GM18498 (cell line): ENCODE measurements around the gene PLEKHG3.
"Not testable (repeated sequence)": the region's sequence is repeated elsewhere in the genome, so short reads cannot be mapped to it uniquely, and the experiment has no call there.

ENCODE experiments used
- ATAC-seq: cut with Tn5 transposase; IDR thresholded peaks from one replicate; pipeline ENCODE4 v1.9.1; 2021; ENCODE audit warnings: mild to moderate bottlenecking, moderate library complexity; ENCODE audit not compliant: unreplicated experiment

Gene PLEKHG3

DNA sequence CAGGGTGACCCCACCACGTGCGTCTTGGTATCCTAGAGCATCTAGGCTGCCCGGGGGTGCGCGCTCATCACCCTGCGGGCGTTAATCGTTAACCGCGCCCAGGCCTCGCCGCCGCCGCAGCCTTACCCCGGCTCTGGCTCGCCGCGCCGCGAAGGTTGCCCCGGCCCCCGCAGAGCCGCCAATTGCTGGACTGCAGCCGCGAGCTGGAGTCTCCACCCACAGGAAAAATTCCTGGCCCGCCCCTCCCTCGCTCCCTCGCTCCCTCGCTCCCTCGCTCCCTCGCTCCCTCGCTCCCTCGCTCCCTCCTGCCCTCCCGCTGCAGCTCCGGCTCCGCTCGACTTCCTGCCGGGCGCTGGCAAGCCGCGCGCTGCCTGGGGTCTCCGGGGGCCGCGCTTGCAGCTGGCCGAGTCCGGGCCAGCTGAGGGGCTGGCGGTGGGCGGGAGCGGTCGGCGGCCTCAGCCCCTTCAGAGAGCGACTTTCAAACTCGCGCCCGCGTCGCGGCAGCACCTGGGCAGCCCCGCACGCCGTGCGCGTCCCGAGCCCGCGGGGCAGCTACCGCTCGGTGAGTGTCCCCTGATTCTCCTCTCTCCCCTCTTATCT is at the start of gene PLEKHG3:
Gene PLEKHG3, plus strand, starts transcription at position 282 of the 600 bp plus-strand sequence. CDS start 23,208 bp downstream, outside the sequence.
- ATAC-seq = no peak

DNA sequence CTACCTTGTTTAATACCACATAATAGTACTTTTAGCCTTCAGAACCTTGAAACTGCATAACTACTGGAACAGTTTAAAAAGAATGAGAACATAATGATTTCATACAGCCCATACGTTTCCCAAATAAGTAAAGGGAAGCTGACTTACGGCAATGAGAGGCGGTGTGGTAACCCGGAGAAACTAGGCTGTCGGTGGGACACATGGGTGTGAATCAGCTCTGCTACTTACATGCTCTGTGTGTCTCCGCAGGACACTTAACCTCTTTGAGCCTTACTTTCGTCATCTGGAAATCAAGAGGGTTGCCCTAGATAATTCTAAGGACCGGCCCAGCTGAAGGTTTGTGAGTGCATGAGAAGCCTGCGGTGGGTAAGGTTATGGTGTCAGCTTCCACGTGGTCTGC is 49.3 kb upstream of the PLEKHG3 start:
- no peak for ATAC-seq

DNA sequence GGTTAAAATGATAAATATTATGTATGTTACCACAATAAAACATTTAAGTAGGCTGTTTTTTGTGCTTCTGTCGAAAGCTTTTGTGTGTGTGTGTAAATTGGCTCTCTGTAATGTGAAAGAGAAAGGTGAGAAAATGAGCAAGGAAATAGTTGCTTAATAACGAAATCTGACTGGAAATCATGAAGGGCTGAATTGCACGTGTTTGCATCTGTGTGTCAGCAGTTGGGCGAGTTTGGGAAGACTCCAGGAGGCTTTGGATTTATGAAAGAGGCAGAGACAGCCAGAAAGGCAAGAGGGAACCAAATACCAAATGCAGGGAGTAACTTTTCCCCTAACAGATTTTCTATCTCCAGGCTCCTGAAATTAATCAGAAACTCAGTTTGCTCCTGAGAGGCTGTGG is 47.2 kb upstream of the PLEKHG3 start:
- ATAC-seq = no peak

DNA sequence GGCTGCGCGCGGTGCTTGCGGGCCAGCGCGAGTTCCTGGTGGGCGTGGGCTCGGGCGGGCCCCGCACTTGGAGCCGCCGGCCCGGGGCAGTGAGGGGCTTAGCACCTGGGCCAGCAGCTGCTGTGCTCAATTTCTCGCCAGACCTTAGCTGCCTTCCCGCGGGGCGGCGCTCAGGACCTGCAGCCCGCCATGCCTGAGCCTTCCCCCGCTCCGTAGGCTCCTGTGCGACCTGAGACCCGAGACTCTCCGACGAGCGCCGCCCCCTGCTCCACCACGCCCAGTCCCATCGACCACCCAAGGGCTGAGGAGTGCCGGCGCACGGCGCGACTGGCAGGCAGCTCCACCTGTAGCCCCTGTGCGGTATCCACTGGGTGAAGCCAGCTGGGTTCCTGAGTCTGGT is 46.0 kb upstream of the PLEKHG3 start:
- ATAC-seq = no peak

- ATAC-seq = not testable (repeated sequence)
Observed at GRCh38 chr14:64658700-64659264, 45.4 kb upstream of the PLEKHG3 start.

GRCh38 chr14:64659366-64659765 is 44.9 kb upstream of the PLEKHG3 start:
- no peak for ATAC-seq

- no peak for ATAC-seq
Observed at GRCh38 chr14:64663174-64663573, 41.0 kb upstream of the PLEKHG3 start.

GRCh38 chr14:64671591-64671990 is 32.6 kb upstream of the PLEKHG3 start:
- no peak for ATAC-seq

GRCh38 chr14:64673316-64673715 is 30.9 kb upstream of the PLEKHG3 start:
- no peak for ATAC-seq

- ATAC-seq = no peak
Observed at GRCh38 chr14:64673748-64674147, 30.5 kb upstream of the PLEKHG3 start.

DNA sequence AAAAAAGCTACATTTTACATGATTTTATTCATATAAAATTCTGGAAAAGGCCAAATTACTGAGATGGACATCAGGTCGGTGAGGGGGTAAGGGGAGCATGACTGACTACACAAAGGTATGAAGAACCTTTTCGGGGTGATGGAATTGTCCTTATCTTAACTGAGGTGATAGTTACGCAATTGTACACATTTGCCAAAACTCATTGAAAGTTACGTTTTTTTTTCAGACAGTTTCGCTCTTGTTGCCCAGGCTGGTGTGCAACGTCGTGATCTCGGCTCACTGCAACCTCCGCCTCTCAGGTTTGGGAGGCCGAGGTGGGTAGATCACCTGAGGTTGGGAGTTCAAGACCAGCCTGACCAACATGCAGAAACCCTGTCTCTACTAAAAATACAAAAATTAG is 29.4 kb upstream of the PLEKHG3 start:
- ATAC-seq = no peak

- no peak for ATAC-seq
Observed at GRCh38 chr14:64675312-64675711, 28.9 kb upstream of the PLEKHG3 start.

- no peak for ATAC-seq
Observed at GRCh38 chr14:64676410-64677008, 27.7 kb upstream of the PLEKHG3 start.

GRCh38 chr14:64680013-64680713 is 24.1 kb upstream of the PLEKHG3 start:
- ATAC-seq = no peak

DNA sequence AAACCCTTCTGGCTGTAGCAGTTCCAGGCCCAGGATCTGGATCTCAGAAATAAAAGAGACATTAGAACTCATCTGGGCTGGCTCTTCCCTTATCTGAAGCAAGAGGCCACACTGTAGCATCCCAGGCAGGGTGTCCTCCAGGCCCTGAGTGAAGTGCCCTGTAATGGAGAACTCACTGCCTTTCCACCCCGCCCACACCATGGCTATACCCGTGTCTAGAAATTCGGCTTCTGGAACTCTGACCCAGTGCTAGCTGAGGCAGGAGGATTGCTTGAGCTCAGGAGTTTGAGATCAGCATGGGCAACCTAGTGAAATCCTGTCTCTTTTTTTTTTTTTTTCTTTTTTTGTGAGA is 23.5 kb upstream of the PLEKHG3 start:
- ATAC-seq = no peak

DNA sequence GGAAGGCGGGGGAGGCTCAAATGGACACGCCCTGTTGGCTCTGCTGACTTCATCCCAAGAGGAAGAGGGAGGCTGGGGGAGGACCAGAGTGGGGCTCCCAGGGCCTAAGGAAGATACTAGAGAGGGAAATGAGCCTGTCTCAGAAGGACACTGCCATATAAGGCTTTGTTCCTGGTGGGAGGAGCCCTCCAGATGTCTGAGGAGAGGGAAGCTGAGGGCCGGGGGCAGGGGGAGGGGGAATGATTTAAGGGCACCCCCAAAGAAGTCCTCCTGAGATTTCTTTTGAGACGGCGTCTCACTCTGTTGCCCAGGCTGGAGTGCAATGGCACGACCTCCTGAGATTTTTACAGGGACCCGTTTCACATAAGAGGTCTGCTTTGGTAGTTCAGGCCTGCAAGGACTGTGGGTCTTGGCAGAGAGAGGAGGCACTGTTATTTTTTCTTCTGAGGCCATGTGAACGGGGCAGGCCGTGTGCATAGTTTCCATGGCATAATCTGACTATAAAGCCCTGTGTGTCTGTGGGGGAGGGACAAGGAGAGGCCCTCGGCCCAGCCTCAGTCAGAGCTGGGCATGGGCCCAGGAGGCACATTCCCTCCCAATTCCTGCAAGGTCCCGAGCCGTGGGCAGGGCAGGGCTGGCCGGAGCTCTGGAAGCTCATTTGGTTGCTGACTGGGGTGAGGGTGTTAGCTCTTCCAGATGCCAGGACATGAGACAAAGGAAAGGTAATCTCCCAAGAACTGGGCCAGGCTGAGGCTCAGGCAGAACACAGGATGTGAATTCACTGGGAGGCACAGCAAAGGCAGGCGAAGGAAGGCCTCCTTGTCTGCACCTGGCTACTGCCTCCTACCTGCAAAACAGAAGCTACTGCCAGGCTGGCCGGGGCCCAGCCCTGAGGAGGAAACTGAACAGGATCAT is 22.2 kb upstream of the PLEKHG3 start:
- ATAC-seq = no peak

DNA sequence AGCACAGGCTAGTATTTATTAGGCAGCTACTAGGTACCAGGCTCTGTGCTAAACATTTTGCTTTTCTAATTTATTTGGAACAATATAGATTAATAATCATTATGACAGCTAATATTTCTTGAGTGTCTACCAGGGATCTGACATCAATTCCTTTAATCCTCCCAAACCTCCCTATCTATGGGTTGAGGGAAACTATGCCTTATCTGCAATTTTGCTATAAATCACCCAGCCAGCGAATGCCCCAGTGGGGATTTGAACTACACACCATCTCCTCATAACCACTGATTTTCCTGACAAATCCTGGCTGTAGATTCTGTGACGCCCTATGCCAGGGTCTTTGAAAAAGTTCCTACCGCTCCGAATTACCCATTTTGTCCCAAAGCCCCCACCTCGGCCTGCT is 21.4 kb upstream of the PLEKHG3 start:
- no peak for ATAC-seq

DNA sequence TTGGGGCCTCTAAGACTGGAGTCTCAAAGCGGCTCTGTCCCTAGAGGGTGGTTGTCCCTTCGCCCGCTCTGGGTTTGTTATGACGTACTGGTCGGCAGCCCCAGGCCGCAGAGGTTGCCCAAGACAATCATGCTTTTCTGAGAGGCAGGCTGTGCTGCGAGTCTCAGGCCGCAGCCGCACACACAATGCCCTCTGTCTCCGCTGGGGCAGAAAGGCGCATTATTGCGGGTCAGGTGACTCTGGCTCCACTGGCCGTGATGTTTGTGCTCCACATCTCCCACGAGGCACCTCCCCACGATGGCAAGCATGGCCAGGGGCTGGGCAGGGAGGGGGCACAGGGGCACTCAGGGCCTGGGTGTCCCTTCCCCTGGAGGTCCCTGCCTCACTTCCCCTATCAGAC is 21.0 kb upstream of the PLEKHG3 start:
- ATAC-seq = no peak

GRCh38 chr14:64684091-64684490 is 20.1 kb upstream of the PLEKHG3 start:
- ATAC-seq = no peak

DNA sequence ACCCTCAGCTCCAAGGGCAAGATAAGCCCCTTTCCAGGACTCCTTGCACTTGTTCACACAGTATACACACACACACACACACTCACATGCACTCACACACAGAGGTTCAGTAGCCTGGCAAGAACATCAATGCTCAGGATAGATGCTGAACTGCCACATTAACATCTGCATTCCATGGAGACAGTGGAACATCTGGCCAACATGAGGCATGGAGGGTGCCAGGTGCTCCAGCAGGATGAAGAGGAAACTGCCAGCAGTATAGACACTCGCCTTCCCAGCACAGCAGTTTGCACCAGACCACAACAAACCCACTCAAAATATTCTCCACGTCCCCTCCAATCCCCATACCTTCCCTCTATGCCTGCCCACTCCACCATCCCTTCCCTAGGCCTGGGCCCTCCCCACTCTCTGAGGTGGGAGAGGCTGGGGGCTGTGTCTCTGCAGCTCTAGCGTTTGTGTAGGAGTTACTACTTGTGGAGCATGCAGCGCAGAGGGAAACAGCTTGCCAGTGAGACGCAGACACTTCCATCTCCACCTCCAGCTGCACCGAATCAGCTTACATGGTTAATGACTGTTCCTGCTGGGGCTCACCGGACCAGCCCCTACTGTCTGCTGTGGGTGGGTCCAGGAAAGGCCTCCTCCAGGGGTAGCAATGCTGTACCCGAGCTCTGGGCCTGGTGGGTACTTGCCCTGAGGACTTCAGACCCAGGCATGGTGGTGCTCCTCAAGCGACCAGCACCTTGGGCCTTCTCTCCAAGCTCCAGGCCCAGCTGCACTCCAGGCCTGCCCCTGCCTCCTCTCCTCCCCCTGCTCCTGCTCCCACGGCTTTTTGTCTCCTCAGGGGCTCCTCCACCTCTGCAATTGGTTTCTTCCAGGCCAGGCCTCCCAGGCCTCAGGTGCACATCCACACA is 18.6 kb upstream of the PLEKHG3 start:
- ATAC-seq = no peak
